ENCODE data around the gene TMEM63A.

TMEM63A gene

GRCh38 chr1:225886159-225887029 is 4.2 kb upstream of the TMEM63A start:
- no peak for DNase-seq (ENCODE audit: low read depth, low spot score)

DNA sequence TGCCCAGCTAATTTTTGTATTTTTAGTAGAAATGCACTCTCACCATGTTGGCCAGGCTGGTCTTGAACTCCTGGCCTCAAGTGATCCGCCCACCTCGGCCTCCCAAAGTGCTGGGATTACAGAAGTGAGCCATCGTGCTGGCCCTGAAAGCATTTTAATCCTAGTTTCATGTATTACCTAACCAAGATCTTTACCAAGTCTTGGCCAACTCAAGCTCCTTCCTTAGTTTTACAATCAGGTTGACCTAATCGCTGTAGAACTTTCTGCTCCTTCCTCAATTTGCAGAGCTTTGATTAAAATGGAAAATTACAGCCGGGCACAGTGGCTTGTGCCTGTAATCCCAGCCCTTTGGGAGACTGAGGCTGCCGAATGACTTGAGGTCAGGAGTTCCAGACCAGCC is 3.2 kb upstream of the TMEM63A start:
- DNase-seq (ENCODE audit: low read depth, low spot score), result no peak

GRCh38 chr1:225883616-225884265 is 1.6 kb upstream of the TMEM63A start:
- DNase-seq (ENCODE audit: low read depth, low spot score), result no peak

DNA sequence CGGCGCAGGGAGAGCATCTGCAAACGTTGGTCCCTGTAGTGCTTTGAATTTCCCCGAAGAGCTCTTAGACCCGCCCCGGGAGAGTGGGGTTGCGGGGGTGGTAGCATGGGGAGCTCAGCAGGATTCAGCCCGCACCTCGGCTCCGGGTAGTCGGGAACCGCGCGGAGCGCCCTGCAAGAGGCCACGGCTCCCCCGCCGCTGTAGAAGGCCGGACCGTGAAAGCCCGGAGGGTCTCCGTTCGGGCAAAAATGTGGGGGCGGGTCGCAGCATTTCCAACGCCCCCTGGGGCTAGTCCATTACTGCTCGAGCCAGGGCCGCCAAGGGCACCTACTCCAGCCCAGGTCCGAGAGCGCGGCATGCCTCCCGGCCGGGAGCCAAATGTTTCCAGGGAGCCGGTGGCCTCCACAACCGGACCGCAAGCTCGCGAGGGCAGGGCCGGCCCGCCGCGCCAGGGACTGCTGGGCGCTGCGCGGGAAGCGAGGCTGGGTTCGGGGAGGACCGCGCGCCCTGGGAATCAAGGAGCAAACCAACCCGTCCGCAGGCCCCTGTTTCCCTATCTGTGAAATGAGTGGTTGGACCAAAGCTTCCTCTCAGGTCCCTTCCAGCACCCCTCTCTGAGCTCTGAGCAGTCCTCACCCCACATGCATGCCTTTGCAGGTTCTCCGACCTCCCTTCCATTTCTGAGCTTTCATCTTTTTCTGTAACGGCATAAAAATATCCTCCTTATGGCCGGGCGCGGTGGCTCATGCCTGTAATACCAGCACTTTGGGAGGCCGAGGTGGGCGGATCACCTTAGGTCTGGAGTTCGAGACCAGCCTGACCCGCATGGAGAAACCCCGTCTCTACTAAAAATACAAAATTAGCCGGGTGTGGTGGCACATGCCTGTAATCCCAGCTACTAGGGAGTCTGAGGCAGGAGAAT is 775 bp upstream of the TMEM63A start:
- DNase-seq (ENCODE audit: low read depth, low spot score), result peak; percentile 69

DNA sequence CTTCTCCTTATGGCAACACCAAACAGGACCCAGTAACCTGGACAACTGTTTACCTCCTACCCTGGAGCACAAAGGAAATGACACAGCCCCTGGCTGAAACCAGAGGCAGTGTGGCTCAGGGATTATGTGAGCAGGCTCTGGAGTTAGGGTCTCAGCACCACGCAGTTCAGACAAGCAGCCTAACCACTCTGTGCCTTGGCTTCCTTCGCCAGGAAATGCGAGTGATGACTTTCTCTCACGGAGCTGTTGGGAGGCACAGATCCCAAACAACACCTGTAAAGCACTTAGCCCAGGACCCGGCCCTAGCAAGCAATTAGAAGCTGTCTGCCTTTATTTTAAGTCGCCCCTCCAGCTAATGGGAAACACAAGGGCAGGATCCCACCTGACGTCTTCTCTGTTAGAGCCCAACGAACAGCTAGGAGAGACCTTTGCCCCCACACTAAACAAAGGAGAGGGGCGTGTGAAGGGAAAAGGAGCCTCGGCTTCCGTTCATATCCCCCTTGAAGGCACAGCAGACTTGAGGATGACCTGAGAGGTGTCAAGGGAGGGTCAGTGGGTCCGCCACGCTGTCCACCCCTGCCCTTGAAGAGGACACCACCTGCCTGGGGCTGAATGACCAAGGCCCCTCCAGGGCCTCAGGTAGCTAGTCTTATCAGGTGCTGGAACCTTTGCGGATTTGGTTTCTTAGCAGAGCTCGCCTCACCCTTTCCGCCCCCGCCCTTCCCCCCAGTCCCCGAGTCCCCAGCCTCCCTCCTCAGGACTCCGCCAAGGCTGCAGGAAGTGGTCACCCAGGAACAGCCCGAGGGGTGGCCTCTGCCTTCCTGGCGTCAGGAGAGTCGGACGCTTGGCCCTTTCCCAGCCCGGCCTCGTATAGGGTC is 860 bp downstream of the TMEM63A start:
- peak; percentile 78 for DNase-seq (ENCODE audit: low read depth, low spot score)

GRCh38 chr1:225880636-225881035 is 1.5 kb downstream of the TMEM63A start:
- no peak for DNase-seq (ENCODE audit: low read depth, low spot score)

- DNase-seq (ENCODE audit: low read depth, low spot score), result no peak
These were observed 2.0 kb downstream of the TMEM63A start for GRCh38 chr1:225880222-225880588.

- no peak for DNase-seq (ENCODE audit: low read depth, low spot score)
These were observed 2.5 kb downstream of the TMEM63A start for GRCh38 chr1:225879521-225880221.

GRCh38 chr1:225878282-225878681 is 3.9 kb downstream of the TMEM63A start:
- DNase-seq (ENCODE audit: low read depth, low spot score), result no peak

GRCh38 chr1:225877580-225877979 is 4.6 kb downstream of the TMEM63A start:
- DNase-seq (ENCODE audit: low read depth, low spot score), result peak; percentile 67

DNA sequence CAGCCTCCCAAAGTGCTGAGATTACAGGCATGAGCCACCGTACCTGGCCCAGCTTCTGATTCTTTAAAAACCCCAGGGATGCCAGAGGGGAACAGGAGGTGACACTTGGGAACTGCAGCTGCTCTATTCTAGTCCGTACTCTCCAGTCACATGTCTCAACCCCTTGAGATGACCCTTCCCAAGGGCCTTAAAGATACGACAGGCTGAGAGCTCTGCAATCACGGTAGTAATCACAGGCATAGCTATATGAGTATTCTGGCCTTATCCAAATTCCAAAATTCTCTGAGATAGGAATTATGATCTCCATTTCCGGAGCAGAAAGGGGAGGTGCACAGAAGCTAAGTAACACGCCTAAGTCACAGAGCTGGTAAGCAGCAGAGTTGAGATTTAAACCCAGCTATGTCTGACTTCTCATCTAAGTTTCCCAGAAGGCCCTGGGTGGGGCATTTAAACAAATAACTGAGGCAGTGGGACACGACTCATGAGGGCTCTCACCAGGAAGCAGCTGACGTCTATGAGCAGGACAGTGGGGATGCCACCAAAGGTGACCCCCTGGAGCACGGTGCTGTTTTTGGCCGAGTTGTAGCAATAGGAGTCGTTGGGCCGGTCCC is 5.2 kb downstream of the TMEM63A start:
- no peak for DNase-seq (ENCODE audit: low read depth, low spot score)

GRCh38 chr1:225875044-225875815 is 7.0 kb downstream of the TMEM63A start:
- DNase-seq (ENCODE audit: low read depth, low spot score), result peak; percentile 74

DNA sequence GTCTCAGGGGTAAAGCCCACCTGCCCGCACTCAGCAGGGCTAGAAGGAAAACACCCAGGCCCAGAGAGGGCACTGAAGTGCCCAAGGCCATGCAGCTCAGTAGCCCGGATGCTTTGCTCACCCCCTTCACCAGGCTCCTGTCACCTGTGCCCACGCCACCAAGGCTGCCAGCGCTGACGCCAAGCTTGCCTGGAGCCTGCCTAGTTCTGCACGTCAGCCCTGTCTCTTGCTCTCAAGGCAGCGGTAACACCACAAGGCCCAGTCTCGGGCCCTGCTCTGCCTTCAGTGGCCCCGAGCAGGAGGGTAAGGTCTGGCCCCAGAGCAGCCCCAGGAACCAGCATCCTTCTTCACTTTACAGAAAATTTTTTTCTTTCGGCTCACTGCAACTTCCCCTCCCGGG is 7.7 kb downstream of the TMEM63A start:
- DNase-seq (ENCODE audit: low read depth, low spot score), result no peak

DNA sequence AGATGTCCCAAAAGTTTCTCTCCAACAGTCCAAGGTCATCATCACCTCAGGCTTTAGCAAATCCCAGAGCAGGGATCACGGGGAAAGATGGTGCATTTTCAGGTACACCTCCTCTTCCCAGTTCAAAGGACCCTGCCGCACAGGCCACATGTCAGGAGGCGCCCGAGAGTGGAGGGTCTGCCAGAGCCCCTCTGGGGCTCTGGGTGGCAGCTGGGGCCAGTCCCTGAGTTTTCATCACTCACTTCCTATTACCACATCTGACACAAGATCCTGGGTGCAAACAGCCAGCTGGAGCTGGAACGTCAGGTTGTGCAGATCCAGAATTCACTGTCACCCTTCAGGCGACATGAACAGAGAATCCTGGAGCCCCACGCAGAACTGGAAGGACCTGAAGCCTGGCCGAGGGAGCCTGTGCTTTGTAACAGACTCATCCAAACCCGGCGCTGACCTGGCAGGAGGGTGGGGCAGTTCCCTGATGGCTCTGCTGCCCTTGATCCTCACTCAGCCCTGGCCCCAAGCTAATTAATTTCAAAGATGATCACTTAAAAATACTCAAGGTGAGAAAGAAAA is 8.8 kb downstream of the TMEM63A start:
- DNase-seq (ENCODE audit: low read depth, low spot score), result no peak

DNA sequence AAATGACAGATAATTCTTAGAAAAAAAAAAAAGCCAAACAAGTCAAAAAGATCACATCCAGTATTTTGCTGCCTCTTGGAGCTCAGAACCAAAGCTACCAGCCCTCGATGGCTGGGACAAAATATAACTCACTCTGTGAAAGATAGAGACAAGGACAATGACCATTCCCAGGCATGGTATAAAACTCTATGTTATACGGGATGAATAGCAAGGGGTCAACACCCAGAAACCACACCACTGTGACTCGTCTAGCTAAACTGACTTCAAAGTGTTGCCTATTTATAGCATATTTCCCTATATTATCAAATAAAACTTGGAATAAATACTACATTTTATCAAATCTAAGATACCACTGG is 10.1 kb downstream of the TMEM63A start:
- no peak for DNase-seq (ENCODE audit: low read depth, low spot score)

GRCh38 chr1:225871359-225872074 is 10.7 kb downstream of the TMEM63A start:
- DNase-seq (ENCODE audit: low read depth, low spot score), result no peak

GRCh38 chr1:225870911-225871310 is 11.3 kb downstream of the TMEM63A start:
- DNase-seq (ENCODE audit: low read depth, low spot score), result no peak

- DNase-seq (ENCODE audit: low read depth, low spot score), result no peak
These were observed 13.4 kb downstream of the TMEM63A start for GRCh38 chr1:225868631-225869330.
